H1 (cell line): ENCODE data around the gene LRRC3B. TPM values are rescaled to one million over a fixed set of nuclear protein-coding genes. Genes with fewer than 3 reads are reported as not detected.

ENCODE experiments used
- CTCF ChIA-PET: fragments of 300-600 bp; sonication (Branson Sonifier 250); formaldehyde crosslinking; loops from one replicate; lab custom pipeline; 2021; ENCODE audit not compliant: partially characterized antibody; lab: Charles Lee
- POLR2A ChIA-PET: fragments of 300-600 bp; sonication (Branson Sonifier 250); formaldehyde crosslinking; loops from one replicate; lab custom pipeline; 2021; ENCODE audit warnings: inconsistent platforms; ENCODE audit not compliant: partially characterized antibody; lab: Charles Lee
- DNase-seq, 2 experiments: peaks; one replicate each; pipeline versions ENCODE4 v3.0.0 to v3.0.0-alpha.2; 2010 to 2022; ENCODE audit warnings: low spot score in 2 of 2, low read depth in 1 of 2, mixed read lengths in 1 of 2
- FAIRE-seq: peaks from 2 replicates; lab custom pipeline; 2011; peaks lifted over from hg19 to GRCh38; lab: Jason Lieb, UNC
- H2AFZ ChIP-seq: 2 replicates; pipeline ENCODE4 v1.8.1; 2012; ENCODE audit warnings: low read length, inconsistent platforms
- H2AK5ac ChIP-seq: 2 replicates; pipeline ENCODE4 v1.6.1; 2013; ENCODE audit warnings: low read depth, low read length
- H2BK120ac ChIP-seq: replicated peaks from 2 replicates; pipeline ENCODE3; 2013; ENCODE audit warnings: low read depth, low read length, inconsistent platforms
- H2BK12ac ChIP-seq: 2 replicates; pipeline ENCODE4 v1.6.1; 2013; ENCODE audit warnings: low read depth, low read length
- H2BK15ac ChIP-seq: 2 replicates; pipeline ENCODE4 v1.6.1; 2013; ENCODE audit warnings: low read length
- H2BK20ac ChIP-seq: 2 replicates; pipeline ENCODE4 v1.6.1; 2013; ENCODE audit warnings: low read length
- H2BK5ac ChIP-seq: 2 replicates; pipeline ENCODE4 v1.6.1; 2013; ENCODE audit warnings: low read depth, low read length
- H3K14ac ChIP-seq: 2 replicates; pipeline ENCODE4 v1.6.1; 2013; ENCODE audit warnings: inconsistent platforms; ENCODE audit not compliant: insufficient read length
- H3K18ac ChIP-seq: 2 replicates; pipeline ENCODE4 v1.6.1; 2013; ENCODE audit warnings: low read length; ENCODE audit errors: extremely low read depth
- H3K23ac ChIP-seq: 2 replicates; pipeline ENCODE4 v1.6.1; 2013; ENCODE audit warnings: inconsistent platforms; ENCODE audit not compliant: insufficient read length
- H3K23me2 ChIP-seq: 2 replicates; pipeline ENCODE4 v1.6.1; 2013; ENCODE audit warnings: low read depth, low read length
- H3K27ac ChIP-seq: 2 replicates; pipeline ENCODE4 v1.6.1; 2011; ENCODE audit warnings: low read depth, low read length, inconsistent platforms
- H3K27me3 ChIP-seq, 4 experiments: replicated peaks in 1 of 4; 1 replicate in 1 of 4; 2 replicates in 3 of 4; pipeline versions ENCODE4 v1.6.1 to v1.8.1; 2011 to 2013; ENCODE audit warnings: low read length in 3 of 4, mild to moderate bottlenecking in 3 of 4, inconsistent platforms in 2 of 4, mixed read lengths in 2 of 4, moderate library complexity in 1 of 4; ENCODE audit not compliant: control insufficient read depth in 3 of 4, insufficient read depth in 3 of 4; ENCODE audit errors: extremely low read depth in 1 of 4
- H3K36me3 ChIP-seq, 4 experiments: 2 replicates each; pipeline versions ENCODE4 v1.6.1 to v1.8.1; 2011 to 2013; ENCODE audit warnings: mild to moderate bottlenecking in 4 of 4, low read length in 3 of 4, moderate library complexity in 2 of 4, control low read depth in 1 of 4, inconsistent platforms in 1 of 4; ENCODE audit not compliant: insufficient read depth in 4 of 4, control insufficient read depth in 2 of 4
- H3K4ac ChIP-seq: replicated peaks from 2 replicates; pipeline ENCODE3; 2013; ENCODE audit warnings: low read length, low read depth, mixed read lengths, inconsistent platforms; ENCODE audit not compliant: insufficient read length
- H3K4me1 ChIP-seq, 4 experiments: replicated peaks in 1 of 4; 1 replicate in 1 of 4; 2 replicates in 3 of 4; pipeline versions ENCODE4 v1.6.1 to v1.8.1; 2011 to 2013; ENCODE audit warnings: low read length in 3 of 4, inconsistent platforms in 2 of 4, mixed read lengths in 1 of 4; ENCODE audit not compliant: insufficient read depth in 4 of 4, control insufficient read depth in 3 of 4
- H3K4me2 ChIP-seq, 2 experiments: 2 replicates each; pipeline versions ENCODE4 v1.6.1 to v1.8.1; 2011 to 2013; ENCODE audit warnings: low read depth in 2 of 2, low read length in 2 of 2, control low read depth in 1 of 2, inconsistent platforms in 1 of 2, mild to moderate bottlenecking in 1 of 2; ENCODE audit not compliant: insufficient read depth in 1 of 2
- H3K4me3 ChIP-seq, 4 experiments: fragments of 200-600, 300-600 bp in 1 of 4; sonication (generic), shearing (Covaris generic), sonication (Bioruptor Twin) in 1 of 4; 2 replicates each; pipeline versions ENCODE4 v1.5.1 to v1.8.1; 2011 to 2016; ENCODE audit warnings: low read length in 4 of 4, low read depth in 3 of 4, control low read depth in 2 of 4, inconsistent platforms in 2 of 4, mild to moderate bottlenecking in 2 of 4, mixed read lengths in 1 of 4, moderate library complexity in 1 of 4; ENCODE audit not compliant: insufficient read depth in 2 of 4; ENCODE audit errors: extremely low read depth in 1 of 4
- H3K56ac ChIP-seq: replicated peaks from 2 replicates; pipeline ENCODE3; 2013; ENCODE audit warnings: low read depth, mild to moderate bottlenecking, mixed read lengths, low read length, inconsistent platforms; ENCODE audit not compliant: insufficient read length
- H3K79me1 ChIP-seq: 2 replicates; pipeline ENCODE4 v1.6.1; 2013; ENCODE audit warnings: low read depth, low read length, control low read depth
- H3K79me2 ChIP-seq, 2 experiments: 2 replicates each; pipeline versions ENCODE4 v1.6.1 to v1.8.1; 2012 to 2013; ENCODE audit warnings: low read length in 2 of 2, mild to moderate bottlenecking in 2 of 2, inconsistent platforms in 1 of 2; ENCODE audit not compliant: insufficient read depth in 2 of 2, control insufficient read depth in 1 of 2
- H3K9ac ChIP-seq, 4 experiments: replicated peaks in 1 of 4; 1 replicate in 1 of 4; 2 replicates in 3 of 4; pipeline versions ENCODE4 v1.6.1 to v1.8.1; 2011 to 2013; ENCODE audit warnings: low read depth in 3 of 4, low read length in 3 of 4, control low read depth in 2 of 4, mild to moderate bottlenecking in 2 of 4, moderate library complexity in 2 of 4, inconsistent platforms in 1 of 4; ENCODE audit errors: extremely low read depth in 1 of 4
- H3K9me3 ChIP-seq, 2 experiments: 2 replicates each; pipeline versions ENCODE4 v1.6.1 to v1.8.1; 2012 to 2013; ENCODE audit warnings: mild to moderate bottlenecking in 2 of 2, moderate library complexity in 2 of 2, control low read depth in 1 of 2, inconsistent platforms in 1 of 2, low read depth in 1 of 2, low read length in 1 of 2, mixed read lengths in 1 of 2; ENCODE audit not compliant: insufficient read depth in 2 of 2
- H4K20me1 ChIP-seq, 2 experiments: replicated peaks in 1 of 2; 2 replicates each; pipeline versions ENCODE3 to v1.8.1; 2011 to 2013; ENCODE audit warnings: inconsistent platforms in 2 of 2, low read length in 2 of 2, mild to moderate bottlenecking in 1 of 2; ENCODE audit not compliant: insufficient read depth in 2 of 2, control insufficient read depth in 1 of 2
- H4K5ac ChIP-seq: 2 replicates; pipeline ENCODE4 v1.6.1; 2013; ENCODE audit warnings: low read length, low read depth, mixed read lengths, inconsistent platforms; ENCODE audit not compliant: insufficient read length
- H4K8ac ChIP-seq: 2 replicates; pipeline ENCODE4 v1.8.0; 2013; ENCODE audit warnings: mild to moderate bottlenecking, moderate library complexity, low read length, inconsistent platforms; ENCODE audit not compliant: insufficient read depth; ENCODE audit errors: extremely low read depth
- H4K91ac ChIP-seq: replicated peaks from 2 replicates; pipeline ENCODE3; 2013; ENCODE audit warnings: low read length, mixed read lengths, inconsistent platforms; ENCODE audit not compliant: insufficient read length
- ATF2 ChIP-seq: IDR thresholded peaks from 2 replicates; pipeline ENCODE4 v1.6.1; 2012; ENCODE audit warnings: low read length, inconsistent platforms
- BRCA1 ChIP-seq: IDR thresholded peaks from 2 replicates; pipeline ENCODE4 v1.6.1; 2012; ENCODE audit warnings: low read depth, low read length, improper control_type of control experiment
- JUND ChIP-seq: IDR thresholded peaks from 2 replicates; pipeline ENCODE4 v1.6.1; 2011; ENCODE audit warnings: mild to moderate bottlenecking, improper control_type of control experiment, low read length
- KDM1A ChIP-seq: fragments of 200-600, 300-600 bp; sonication (generic); IDR thresholded peaks from 2 replicates; pipeline ENCODE4 v1.7.1; 2016; ENCODE audit warnings: mild to moderate bottlenecking, low read length, borderline replicate concordance
- RBBP5 ChIP-seq: IDR thresholded peaks from 2 replicates; pipeline ENCODE4 v1.7.1; 2012; ENCODE audit warnings: low read depth, mild to moderate bottlenecking, inconsistent platforms, low read length, moderate library complexity, borderline replicate concordance
- RNF2 ChIP-seq: fragments of 200-900, 300-1000 bp; sonication (generic); IDR thresholded peaks from 2 replicates; pipeline ENCODE4 v1.7.1; 2016; ENCODE audit warnings: borderline replicate concordance, low read depth, mild to moderate bottlenecking, antibody characterized with exemption, low read length; ENCODE audit not compliant: poor library complexity, severe bottlenecking; ENCODE audit errors: missing control alignments
- RXRA ChIP-seq: IDR thresholded peaks from 2 replicates; pipeline ENCODE4 v1.6.1; 2011; ENCODE audit warnings: low read depth, mild to moderate bottlenecking, low read length, moderate library complexity; ENCODE audit not compliant: insufficient read depth
- SIN3A ChIP-seq, 2 experiments: IDR thresholded peaks in 1 of 2; conservative IDR thresholded peaks in 1 of 2; 2 replicates each; pipeline ENCODE4 v1.6.1; 2011 to 2012; ENCODE audit warnings: low read length in 2 of 2, improper control_type of control experiment in 1 of 2, low read depth in 1 of 2, mild to moderate bottlenecking in 1 of 2
- SP4 ChIP-seq: IDR thresholded peaks from 2 replicates; pipeline ENCODE4 v1.6.1; 2012; ENCODE audit warnings: low read length, inconsistent platforms
- TAF1 ChIP-seq: IDR thresholded peaks from 2 replicates; pipeline ENCODE4 v1.6.1; 2011; ENCODE audit warnings: mild to moderate bottlenecking, low read depth, low read length
- TAF7 ChIP-seq: optimal IDR thresholded peaks from 2 replicates; pipeline ENCODE3; 2011; ENCODE audit warnings: low read depth, mild to moderate bottlenecking, inconsistent platforms, low read length, moderate library complexity, borderline replicate concordance
- ZNF274 ChIP-seq: IDR thresholded peaks from 2 replicates; pipeline ENCODE4 v1.7.0; 2012; ENCODE audit warnings: low read length, borderline replicate concordance; ENCODE audit errors: extremely low read depth
- WGBS, 2 experiments: shearing (Covaris generic) in 1 of 2; methylation state at CpG; one replicate each; pipeline versions ENCODE4 v1.1.6 to v1.1.7; 2013 to 2015; ENCODE audit warnings: low lambda C conversion rate in 2 of 2, mixed read lengths in 2 of 2, inconsistent platforms in 1 of 2, low coverage in 1 of 2, missing lambda C conversion rate in 1 of 2; ENCODE audit not compliant: insufficient replicate concordance in 2 of 2, insufficient coverage in 1 of 2, insufficient read length in 1 of 2; ENCODE audit errors: extremely low coverage in 1 of 2, missing lambda C conversion rate in 1 of 2; 5-methylcytosine and 5-hydroxymethylcytosine counted together
- polyA plus RNA-seq, 7 experiments: library from polyadenylated mRNA; depleted of rRNA in 3 of 7; stranded (reverse) in 5 of 7; unstranded in 2 of 7; fragments of >200 nt in 5 of 7; fragments of 200-250 nt in 2 of 7; gene quantifications; 1 replicate in 5 of 7; 2 replicates in 1 of 7; 4 replicates in 1 of 7; pipeline versions ENCODE4 v1.2.1 to v1.2.3, GENCODE V29; 2011 to 2013; ENCODE audit warnings: missing spikeins in 2 of 7, mixed read lengths in 2 of 7
- total RNA-seq: library from RNA; stranded (reverse); fragmentation: NEBNext Ultra II Directional; extraction: Animal tissue kit (Norgen Biotek cat#: 25700); gene quantifications from 2 replicates; pipeline ENCODE4 v1.2.1, GENCODE V29; 2021

LRRC3B gene
- total and polyA plus RNA-seq, 2 of the 8 experiments (the other 6 are each of a cell fraction or from before 2014, with no cell fraction given), result 1.6 to 3.1 TPM

- no peak overlapping the region for H2AFZ ChIP-seq
- no peaks in the 10 kb centered on the region for H3K36me3 ChIP-seq
- H3K9me3 ChIP-seq, result no peaks in the 10 kb centered on the region; a peak in 1 of 4 replicates
- H3K4me1 ChIP-seq, result peaks cover 0 to 2% (median 0%) of the 10 kb centered on the region in 4 experiments; a peak in 2 of 7 replicates
- no peaks in the 10 kb centered on the region for H3K23me2 ChIP-seq
- no peak overlapping the region for H4K8ac ChIP-seq
- no peak overlapping the region for H3K4me3 ChIP-seq
- H3K27ac ChIP-seq, result no peak overlapping the region
- no peak overlapping the region for H3K23ac ChIP-seq
- no peak for DNase-seq
- POLR2A ChIA-PET, result no interaction called here
- FAIRE-seq, result no peak
- H4K91ac ChIP-seq, result no peak overlapping the region
- CTCF ChIA-PET, result interaction anchor here (0.6 to 5.1 kb wide), 20 partner anchors 10 to 963 kb away, joined by 3 to 40 read pairs (median 3); no protein-coding TSS in a partner anchor
- no peak overlapping the region for H3K4ac ChIP-seq
- 93% methylated on average over 2 of the region's 2 CpGs; no CpG with 5 or more reads in 1 of the 2 experiments for WGBS, 2 experiments
- no peaks in the 10 kb centered on the region for H3K27me3 ChIP-seq
- no peak overlapping the region for H2BK12ac ChIP-seq
- no peak overlapping the region for H4K5ac ChIP-seq
- H3K79me1 ChIP-seq, result no peaks in the 10 kb centered on the region
- H4K20me1 ChIP-seq, result no peaks in the 10 kb centered on the region
- H3K14ac ChIP-seq, result no peak overlapping the region
- H3K4me2 ChIP-seq, result no peak overlapping the region
- no peak overlapping the region for H2BK20ac ChIP-seq
- no peak overlapping the region for H2AK5ac ChIP-seq
- H3K56ac ChIP-seq, result no peak overlapping the region
- peak overlapping the region in 1 of 4 experiments; percentile 34; a peak in 1 of 7 replicates for H3K9ac ChIP-seq
- H3K79me2 ChIP-seq, result no peaks in the 10 kb centered on the region
- no peak overlapping the region for H2BK15ac ChIP-seq
- H2BK5ac ChIP-seq, result no peak overlapping the region
- H3K18ac ChIP-seq, result no peak overlapping the region
- H2BK120ac ChIP-seq, result no peak overlapping the region
- no peak for TF ChIP-seq RXRA
- no peak for TF ChIP-seq ZNF274
- no peak for TF ChIP-seq JUND
- no peak for TF ChIP-seq TAF7
- TF ChIP-seq RBBP5, result no peak
- no peak for TF ChIP-seq RNF2
- TF ChIP-seq SIN3A (conservative IDR thresholded peaks at IDR 0.05 in 1 of 2, IDR thresholded peaks at IDR 0.05 in 1 of 2; ENCODE audit: low read depth in 1 of 2, low read length in 2 of 2), result no peak
- TF ChIP-seq BRCA1, result no peak
- no peak for TF ChIP-seq ATF2
- TF ChIP-seq SP4, result no peak
- no peak for TF ChIP-seq TAF1
- TF ChIP-seq KDM1A, result no peak
Measured at GRCh38 chr3:26721047-26721446, 98.5 kb downstream of the LRRC3B start.
